ENCODE results near the gene ANGPTL7. TPM values are rescaled to one million over a fixed set of nuclear protein-coding genes. Genes with fewer than 3 reads are reported as not detected.

ANGPTL7 gene
- total and polyA plus RNA-seq, 10 of the 15 experiments (the other 5 are each of a cell fraction or from before 2014, with no cell fraction given) = 0.09 TPM; not detected in 9

- TF ChIP-seq TARDBP (IDR thresholded peaks at IDR 0.05; ENCODE audit: borderline replicate concordance) (no peak), CHD4 (IDR thresholded peaks at IDR 0.05) (no peak), ATF2 (IDR thresholded peaks at IDR 0.05; ENCODE audit: low read length) (0 out of 2 replicates have a peak, but pooled peaks have one; percentile 16), MEF2A (IDR thresholded peaks at IDR 0.05; ENCODE audit: insufficient read depth, low read depth, low read length) (peak; percentile 74; the same call in 1 of the 2 replicates), ZNF622 (IDR thresholded peaks at IDR 0.05) (no peak), CUX1 (IDR thresholded peaks at IDR 0.05; ENCODE audit: insufficient replicate concordance, low read depth, low read length) (no peak), SMARCA5 (IDR thresholded peaks at IDR 0.05) (no peak), FOXM1 (IDR thresholded peaks at IDR 0.05; ENCODE audit: low read depth, low read length) (0 out of 2 replicates have a peak, but pooled peaks have one; percentile 53), STAT3 (IDR thresholded peaks at IDR 0.05; ENCODE audit: low read depth, low read length) (no peak), ZNF592 (IDR thresholded peaks at IDR 0.05) (no peak), E2F4 (IDR thresholded peaks at IDR 0.05; ENCODE audit: low read depth, low read length) (no peak), RELB (IDR thresholded peaks at IDR 0.05; ENCODE audit: low read depth) (no peak), USF2 (IDR thresholded peaks at IDR 0.05; ENCODE audit: borderline replicate concordance, low read depth, low read length) (no peak)
Observed at GRCh38 chr1:11227106-11228077, 38.2 kb downstream of the ANGPTL7 start (continued).

Measured in GM12878 (cell line).